D721Med (cell line): ENCODE data around the gene MB21D2.

ENCODE experiments used
- DNase-seq: peaks from one replicate; pipeline ENCODE4 v3.0.0; 2011; ENCODE audit warnings: low spot score; ENCODE audit not compliant: insufficient read length
- FAIRE-seq: peaks from 2 replicates; lab custom pipeline; 2011; peaks lifted over from hg19 to GRCh38; lab: Jason Lieb, UNC
- CTCF ChIP-seq: IDR thresholded peaks from 2 replicates; pipeline ENCODE4 v1.5.1; 2012; ENCODE audit warnings: mild to moderate bottlenecking, control low read depth; ENCODE audit not compliant: insufficient read depth; ENCODE audit errors: missing control alignments

The MB21D2 gene

GRCh38 chr3:192747145-192747544 lies 170.5 kb downstream of the MB21D2 start:
- no peak for DNase-seq
- TF ChIP-seq CTCF: no peak
- FAIRE-seq: no peak
